ENCODE data around the gene IL19.

IL19 gene

GRCh38 chr1:206790502-206791250 is 20.1 kb downstream of the IL19 start:
- Histone ChIP-seq H3K4me3 (ENCODE audit: low read length) (peak overlapping the region; percentile 44), H3K4me2 (ENCODE audit: low read length) (peak overlapping the region; percentile 65), H3K9ac (ENCODE audit: low read length) (peak overlapping the region; percentile 40), H3K27ac (ENCODE audit: low read length) (peak overlapping the region; percentile 75), H2AFZ (ENCODE audit: low read depth, low read length) (no peak overlapping the region; the same call in 1 of the 2 replicates), H3K36me3 (replicated peaks; ENCODE audit: low read depth, low read length) (peaks cover 4% of the 10 kb centered on the region), H3K4me1 (ENCODE audit: low read length) (peaks cover 77% of the 10 kb centered on the region), H3K27me3 (ENCODE audit: low read depth, low read length) (peaks cover 23% of the 10 kb centered on the region; the same call in 1 of the 2 replicates), H4K20me1 (ENCODE audit: insufficient read depth, low read length) (no peaks in the 10 kb centered on the region), H3K79me2 (ENCODE audit: low read length) (no peaks in the 10 kb centered on the region), H3K9me3 (ENCODE audit: insufficient read depth, low read length) (no peaks in the 10 kb centered on the region)
- TF ChIP-seq CTCF (IDR thresholded peaks at IDR 0.05; ENCODE audit: low read depth, low read length) (no peak), EZH2phosphoT487 (IDR thresholded peaks at IDR 0.05; ENCODE audit: low read depth) (no peak)

DNA sequence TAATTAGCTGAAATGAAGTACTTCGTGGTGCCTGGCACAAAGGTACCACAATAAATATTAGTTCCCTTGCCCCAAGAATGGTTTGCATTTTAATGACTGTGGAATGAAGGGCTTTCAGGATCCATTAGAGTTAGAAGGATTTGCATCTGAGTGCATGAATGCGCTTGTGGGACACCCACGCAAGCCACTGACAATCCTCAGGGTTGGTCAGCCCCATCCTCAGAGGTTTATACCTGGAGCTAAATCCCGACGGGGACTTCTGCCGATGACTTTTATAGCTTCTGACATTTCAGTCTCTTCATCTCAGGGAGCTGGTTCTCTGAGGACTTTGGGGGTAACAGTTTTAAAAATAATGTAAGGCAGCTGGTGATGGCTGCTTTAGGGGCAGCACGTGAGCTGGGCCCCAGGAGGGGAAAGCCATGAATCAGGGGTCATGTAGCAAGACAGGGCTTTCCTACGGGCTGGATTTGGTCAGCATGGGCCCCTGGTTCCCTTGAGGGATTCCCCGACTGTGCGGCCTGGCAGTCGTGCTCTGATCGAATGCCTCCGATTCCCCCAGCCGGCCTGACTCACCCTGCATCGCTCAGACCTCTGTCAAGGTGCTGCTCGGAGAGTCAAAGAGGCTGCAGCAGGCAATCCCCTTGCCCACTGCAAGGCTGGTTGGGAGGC is 22.5 kb downstream of the IL19 start:
- peaks cover 74% of the 10 kb centered on the region for H3K4me1 ChIP-seq (ENCODE audit: low read length)
- peak overlapping the region; percentile 15; the same call in 1 of the 2 replicates for H3K4me3 ChIP-seq (ENCODE audit: low read length)
- no peak overlapping the region for H2AFZ ChIP-seq (ENCODE audit: low read depth, low read length)
- H3K36me3 ChIP-seq (replicated peaks; ENCODE audit: low read depth, low read length), result peaks cover 2% of the 10 kb centered on the region
- H4K20me1 ChIP-seq (ENCODE audit: insufficient read depth, low read length), result no peaks in the 10 kb centered on the region
- no peaks in the 10 kb centered on the region for H3K9me3 ChIP-seq (ENCODE audit: insufficient read depth, low read length)
- no peaks in the 10 kb centered on the region for H3K79me2 ChIP-seq (ENCODE audit: low read length)
- TF ChIP-seq EZH2phosphoT487 (IDR thresholded peaks at IDR 0.05; ENCODE audit: low read depth) (no peak), CTCF (IDR thresholded peaks at IDR 0.05; ENCODE audit: low read depth, low read length) (no peak)
- H3K4me2 ChIP-seq (ENCODE audit: low read length), result peak overlapping the region; percentile 61
- H3K27me3 ChIP-seq (ENCODE audit: low read depth, low read length), result peaks cover 10% of the 10 kb centered on the region; the same call in 1 of the 2 replicates
- H3K27ac ChIP-seq (ENCODE audit: low read length), result peak overlapping the region; percentile 70
- H3K9ac ChIP-seq (ENCODE audit: low read length), result peak overlapping the region; percentile 46; the same call in 1 of the 2 replicates

DNA sequence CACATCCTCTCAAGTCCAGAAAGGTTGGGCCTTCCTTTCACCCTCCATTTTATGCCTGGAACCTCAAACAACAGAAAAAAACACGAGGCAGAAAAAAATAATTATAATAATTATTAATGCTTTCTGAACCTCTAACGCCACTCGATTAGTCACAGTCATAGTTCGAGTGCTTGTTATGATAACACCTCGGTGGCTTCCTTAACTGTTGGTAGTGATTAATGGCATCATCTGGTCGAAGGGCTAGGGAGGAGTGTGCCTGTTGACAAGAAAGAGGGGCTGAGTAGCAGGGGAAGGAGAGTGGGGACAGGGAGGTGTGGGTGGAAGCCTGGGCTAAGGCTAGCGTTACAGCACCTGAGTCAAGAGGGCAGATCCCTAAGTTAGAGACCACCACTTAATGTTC is 23.0 kb downstream of the IL19 start:
- TF ChIP-seq EZH2phosphoT487 (IDR thresholded peaks at IDR 0.05; ENCODE audit: low read depth), result no peak
- no peaks in the 10 kb centered on the region for H3K79me2 ChIP-seq (ENCODE audit: low read length)
- H3K27ac ChIP-seq (ENCODE audit: low read length), result peak overlapping the region; percentile 70
- peak overlapping the region; percentile 8; the same call in 1 of the 2 replicates for H3K9ac ChIP-seq (ENCODE audit: low read length)
- H3K36me3 ChIP-seq (replicated peaks; ENCODE audit: low read depth, low read length), result peaks cover 2% of the 10 kb centered on the region
- H3K9me3 ChIP-seq (ENCODE audit: insufficient read depth, low read length), result no peaks in the 10 kb centered on the region
- peak overlapping the region; percentile 61 for H3K4me2 ChIP-seq (ENCODE audit: low read length)
- no peak overlapping the region for H2AFZ ChIP-seq (ENCODE audit: low read depth, low read length)
- H4K20me1 ChIP-seq (ENCODE audit: insufficient read depth, low read length), result no peaks in the 10 kb centered on the region
- H3K4me3 ChIP-seq (ENCODE audit: low read length), result no peak overlapping the region
- peaks cover 10% of the 10 kb centered on the region; the same call in 1 of the 2 replicates for H3K27me3 ChIP-seq (ENCODE audit: low read depth, low read length)
- H3K4me1 ChIP-seq (ENCODE audit: low read length), result peaks cover 78% of the 10 kb centered on the region

DNA sequence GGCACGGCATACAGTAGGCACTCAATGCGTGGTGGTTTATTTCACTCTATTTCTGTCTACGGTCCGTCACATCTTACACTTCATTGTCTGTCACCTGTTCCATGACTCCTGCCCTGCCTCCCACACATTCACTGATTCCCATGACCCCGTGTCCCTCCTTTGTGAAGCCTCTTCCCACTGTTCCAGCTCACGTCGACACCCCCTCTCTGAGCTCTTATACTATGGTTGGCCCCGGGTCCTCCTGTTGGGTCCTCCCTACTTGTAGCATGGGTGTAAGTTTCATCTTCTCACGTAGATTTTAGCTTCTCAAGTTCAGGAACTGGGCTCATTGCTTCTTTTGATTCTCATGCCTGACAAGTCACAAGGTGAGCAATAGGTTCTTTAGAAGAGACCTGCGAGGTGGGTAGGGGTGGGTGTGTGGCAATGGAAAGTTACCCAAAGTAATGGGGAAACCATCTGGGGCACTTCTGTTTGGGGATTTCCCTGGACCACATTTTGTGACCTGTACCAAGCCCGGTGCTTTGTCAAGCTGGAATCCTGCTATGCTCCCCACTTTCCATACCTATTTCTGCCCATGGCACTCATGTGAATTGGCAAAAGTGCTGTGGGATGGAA is 23.8 kb downstream of the IL19 start:
- TF ChIP-seq EZH2phosphoT487 (IDR thresholded peaks at IDR 0.05; ENCODE audit: low read depth), result no peak
- TF ChIP-seq CTCF (IDR thresholded peaks at IDR 0.05; ENCODE audit: low read depth, low read length), result no peak
- H3K4me2 ChIP-seq (ENCODE audit: low read length), result peak overlapping the region; percentile 61
- no peaks in the 10 kb centered on the region for H3K79me2 ChIP-seq (ENCODE audit: low read length)
- no peaks in the 10 kb centered on the region for H4K20me1 ChIP-seq (ENCODE audit: insufficient read depth, low read length)
- peak overlapping the region; percentile 19; the same call in 1 of the 2 replicates for H3K27ac ChIP-seq (ENCODE audit: low read length)
- no peak overlapping the region for H2AFZ ChIP-seq (ENCODE audit: low read depth, low read length)
- H3K4me1 ChIP-seq (ENCODE audit: low read length), result peaks cover 77% of the 10 kb centered on the region
- H3K27me3 ChIP-seq (ENCODE audit: low read depth, low read length), result peaks cover 2% of the 10 kb centered on the region; the same call in 1 of the 2 replicates
- peak overlapping the region; percentile 8; the same call in 1 of the 2 replicates for H3K9ac ChIP-seq (ENCODE audit: low read length)
- H3K4me3 ChIP-seq (ENCODE audit: low read length), result peak overlapping the region; percentile 14; the same call in 1 of the 2 replicates
- peaks cover 2% of the 10 kb centered on the region for H3K36me3 ChIP-seq (replicated peaks; ENCODE audit: low read depth, low read length)
- no peaks in the 10 kb centered on the region for H3K9me3 ChIP-seq (ENCODE audit: insufficient read depth, low read length)
